Mesendoderm (in vitro differentiated cells): ENCODE results near the gene ALOX15.
"Not testable (repeated sequence)": the region's sequence is repeated elsewhere in the genome, so short reads cannot be mapped to it uniquely, and the experiment has no call there.

Experiments
- DNase-seq: peaks from one replicate; pipeline ENCODE4 v3.0.0; 2013
- H2AK5ac ChIP-seq: 2 replicates; pipeline ENCODE4 v1.6.1; 2013; ENCODE audit warnings: low read length, inconsistent platforms
- H2BK120ac ChIP-seq: 2 replicates; pipeline ENCODE4 v1.6.1; 2013; ENCODE audit warnings: low read depth, mild to moderate bottlenecking, low read length, moderate library complexity, mixed read lengths
- H2BK15ac ChIP-seq: replicated peaks from 2 replicates; pipeline ENCODE4 v1.6.1; 2013; ENCODE audit warnings: low read depth, mild to moderate bottlenecking, moderate library complexity
- H2BK5ac ChIP-seq: 2 replicates; pipeline ENCODE4 v1.6.1; 2013; ENCODE audit warnings: low read length, inconsistent platforms
- H3K18ac ChIP-seq: 2 replicates; pipeline ENCODE4 v1.6.1; 2013; ENCODE audit warnings: mild to moderate bottlenecking, low read length, mixed read lengths
- H3K23ac ChIP-seq: one replicate; pipeline ENCODE4 v1.6.1; 2013; ENCODE audit warnings: low read length
- H3K27ac ChIP-seq: 2 replicates; pipeline ENCODE4 v1.5.1; 2013; ENCODE audit warnings: low read depth, mild to moderate bottlenecking, inconsistent platforms, low read length, moderate library complexity
- H3K27me3 ChIP-seq: 2 replicates; pipeline ENCODE4 v1.6.1; 2013; ENCODE audit warnings: low read length, control low read depth, mild to moderate bottlenecking, inconsistent platforms; ENCODE audit not compliant: insufficient read depth, poor library complexity
- H3K36me3 ChIP-seq: 2 replicates; pipeline ENCODE4 v1.6.1; 2013; ENCODE audit warnings: low read length, inconsistent platforms; ENCODE audit not compliant: control insufficient read depth, insufficient read depth
- H3K4ac ChIP-seq: one replicate; pipeline ENCODE4 v1.6.1; 2013; ENCODE audit warnings: low read depth, mild to moderate bottlenecking, low read length, moderate library complexity
- H3K4me1 ChIP-seq: 2 replicates; pipeline ENCODE4 v1.6.1; 2013; ENCODE audit warnings: low read depth, low read length, inconsistent platforms; ENCODE audit not compliant: control insufficient read depth
- H3K4me2 ChIP-seq: 2 replicates; pipeline ENCODE4 v1.6.1; 2013; ENCODE audit warnings: low read length
- H3K4me3 ChIP-seq: 2 replicates; pipeline ENCODE4 v1.5.1; 2013; ENCODE audit warnings: mild to moderate bottlenecking, low read length
- H3K56ac ChIP-seq: one replicate; pipeline ENCODE4 v1.6.1; 2013; ENCODE audit warnings: low read length
- H3K79me1 ChIP-seq: 2 replicates; pipeline ENCODE4 v1.6.1; 2013; ENCODE audit warnings: low read length, inconsistent platforms
- H3K79me2 ChIP-seq: 2 replicates; pipeline ENCODE4 v1.6.1; 2013; ENCODE audit warnings: mild to moderate bottlenecking, low read length; ENCODE audit not compliant: control insufficient read depth, insufficient read depth
- H3K9ac ChIP-seq: 2 replicates; pipeline ENCODE4 v1.6.1; 2013; ENCODE audit warnings: low read length, inconsistent platforms
- H4K5ac ChIP-seq: one replicate; pipeline ENCODE4 v1.6.1; 2013; ENCODE audit warnings: low read length
- H4K8ac ChIP-seq: one replicate; pipeline ENCODE4 v1.6.1; 2013; ENCODE audit warnings: low read depth, mild to moderate bottlenecking, control low read depth, low read length, moderate library complexity
- WGBS: extraction: QIAGEN DNeasy Blood & Tissue Kit; methylation state at CpG from one replicate; pipeline ENCODE4 v1.1.7; 2013; ENCODE audit warnings: low lambda C conversion rate, missing lambda C conversion rate; ENCODE audit not compliant: insufficient coverage; ENCODE audit errors: extremely low coverage; 5-methylcytosine and 5-hydroxymethylcytosine counted together

The ALOX15 gene

DNA sequence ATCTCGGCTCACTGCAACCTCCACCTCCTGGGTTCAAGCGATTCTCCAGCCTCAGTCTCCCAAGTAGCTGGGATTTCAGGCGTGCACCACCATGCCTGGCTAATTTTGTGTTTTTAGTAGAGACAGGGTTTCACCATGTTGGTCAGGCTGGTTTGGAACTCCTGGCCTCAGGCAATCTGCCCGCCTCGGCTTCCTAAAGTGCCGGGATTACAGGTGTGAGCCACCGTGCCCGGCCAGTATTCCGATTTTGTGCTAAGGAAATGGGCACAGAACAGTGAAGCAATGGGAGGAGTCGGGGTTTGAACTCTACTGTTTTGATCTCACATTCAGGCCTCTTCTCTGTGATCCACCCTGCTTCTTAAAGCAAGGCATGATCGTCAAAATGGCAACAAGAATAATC lies 36.7 kb downstream of the ALOX15 start:
- H3K4me2 ChIP-seq, H2AK5ac ChIP-seq, H3K9ac ChIP-seq, H3K23ac ChIP-seq, H4K8ac ChIP-seq, H3K27me3 ChIP-seq, H3K36me3 ChIP-seq, H2BK15ac ChIP-seq, H4K5ac ChIP-seq, H2BK5ac ChIP-seq, H3K79me1 ChIP-seq, H3K18ac ChIP-seq, H3K79me2 ChIP-seq, H3K4me1 ChIP-seq, DNase-seq, H3K27ac ChIP-seq, H3K4me3 ChIP-seq, H3K56ac ChIP-seq, H2BK120ac ChIP-seq, H3K4ac ChIP-seq: not testable (repeated sequence)
- no CpG with 5 or more reads among the region's 11 CpGs for WGBS

DNA sequence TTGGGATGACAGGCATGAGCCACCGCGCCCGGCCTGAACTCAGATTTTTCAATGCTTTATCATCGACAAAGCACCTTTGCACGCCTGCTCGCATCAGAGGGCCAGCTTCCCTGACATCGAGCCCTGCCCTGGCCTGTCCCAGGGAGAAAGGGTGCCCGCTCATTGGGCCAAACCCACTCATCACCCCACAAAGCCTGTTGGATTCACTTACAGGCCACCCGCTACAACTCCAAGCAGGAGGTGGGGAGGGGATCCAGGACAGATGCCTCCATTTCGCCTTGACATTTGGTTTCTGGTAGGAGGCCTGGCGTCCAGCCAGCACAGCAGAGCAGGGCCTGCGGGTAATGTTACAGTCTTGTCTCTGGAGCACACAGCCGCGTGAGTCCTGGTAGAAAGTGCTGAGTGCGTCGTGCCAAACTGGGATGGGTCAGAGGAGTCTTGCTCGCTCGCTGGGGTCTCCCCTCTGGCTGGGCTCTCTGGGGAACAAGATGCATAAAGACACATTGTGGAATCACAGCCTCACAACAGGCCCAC lies 37.3 kb downstream of the ALOX15 start:
- Histone ChIP-seq H2BK120ac (no peak overlapping the region), H3K79me2 (no peaks in the 10 kb centered on the region), H2AK5ac (no peak overlapping the region), H3K9ac (no peak overlapping the region), H2BK15ac (no peak overlapping the region), H3K18ac (no peak overlapping the region), H3K56ac (no peak overlapping the region), H3K4me2 (no peak overlapping the region), H3K4me3 (no peak overlapping the region), H3K27me3 (no peaks in the 10 kb centered on the region), H3K36me3 (no peaks in the 10 kb centered on the region), H3K4me1 (peaks cover 5% of the 10 kb centered on the region), H4K5ac (no peak overlapping the region), H3K23ac (no peak overlapping the region), H3K27ac (no peak overlapping the region), H4K8ac (no peak overlapping the region), H3K4ac (no peak overlapping the region), H2BK5ac (no peak overlapping the region), H3K79me1 (no peaks in the 10 kb centered on the region)
- WGBS = no CpG with 5 or more reads among the region's 18 CpGs
- DNase-seq = no peak

- no peak overlapping the region for H3K27ac ChIP-seq
- H3K4me1 ChIP-seq = peaks cover 5% of the 10 kb centered on the region
Measured at GRCh38 chr17:4602041-4602440, 39.4 kb downstream of the ALOX15 start.

GRCh38 chr17:4601326-4601725 lies 40.2 kb downstream of the ALOX15 start:
- Histone ChIP-seq H3K79me2 (no peaks in the 10 kb centered on the region), H4K8ac (no peak overlapping the region), H4K5ac (no peak overlapping the region), H3K56ac (no peak overlapping the region), H2AK5ac (no peak overlapping the region), H3K27ac (no peak overlapping the region), H3K36me3 (no peaks in the 10 kb centered on the region), H2BK5ac (no peak overlapping the region), H3K9ac (no peak overlapping the region), H2BK15ac (no peak overlapping the region), H3K4me3 (no peak overlapping the region), H3K4ac (no peak overlapping the region), H3K4me2 (no peak overlapping the region), H3K18ac (no peak overlapping the region), H3K79me1 (no peaks in the 10 kb centered on the region), H3K23ac (no peak overlapping the region), H3K4me1 (peaks cover 5% of the 10 kb centered on the region), H3K27me3 (no peaks in the 10 kb centered on the region), H2BK120ac (no peak overlapping the region)
- no peak for DNase-seq
- no CpG with 5 or more reads among the region's 4 CpGs for WGBS

More at GRCh38 chr17:4602041-4602440, 39.4 kb downstream of the ALOX15 start:
- no peak overlapping the region for H3K23ac ChIP-seq
- H3K56ac ChIP-seq = no peak overlapping the region
- H4K5ac ChIP-seq = no peak overlapping the region
- no peak overlapping the region for H3K4ac ChIP-seq
- H3K4me2 ChIP-seq = no peak overlapping the region
- no peak overlapping the region for H3K9ac ChIP-seq
- no peak overlapping the region for H2BK120ac ChIP-seq
- DNase-seq = no peak
- no peaks in the 10 kb centered on the region for H3K36me3 ChIP-seq
- no peak overlapping the region for H4K8ac ChIP-seq
- H2BK5ac ChIP-seq = no peak overlapping the region
- WGBS = no CpG with 5 or more reads among the region's 5 CpGs
- H3K79me2 ChIP-seq = no peaks in the 10 kb centered on the region
- H2BK15ac ChIP-seq = no peak overlapping the region
- H2AK5ac ChIP-seq = no peak overlapping the region
- no peaks in the 10 kb centered on the region for H3K27me3 ChIP-seq
- H3K4me3 ChIP-seq = no peak overlapping the region
- H3K79me1 ChIP-seq = no peaks in the 10 kb centered on the region
- no peak overlapping the region for H3K18ac ChIP-seq

DNA sequence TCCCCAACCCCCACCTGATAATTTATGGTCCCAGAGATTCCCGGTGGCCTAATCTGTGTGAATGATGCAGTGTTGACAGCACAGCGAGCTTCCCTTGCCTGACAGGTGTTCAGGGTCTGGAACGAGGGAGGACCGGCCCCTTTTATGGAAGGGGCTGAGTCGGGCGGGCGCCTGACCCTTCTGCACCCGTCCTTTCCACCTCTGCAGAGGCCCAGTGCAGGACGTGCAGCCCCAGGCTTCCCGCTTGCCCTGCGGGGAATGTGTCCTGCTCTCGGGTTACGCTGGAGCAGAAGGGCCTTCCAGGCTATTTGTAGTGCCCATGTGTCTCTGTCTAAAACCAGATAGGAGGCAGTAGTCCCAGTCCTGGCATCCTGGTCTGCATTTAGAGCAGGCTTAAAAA lies 40.9 kb downstream of the ALOX15 start:
- no peak overlapping the region for H2BK5ac ChIP-seq
- no peak overlapping the region for H3K27ac ChIP-seq
- H3K79me2 ChIP-seq = no peaks in the 10 kb centered on the region

More for the DNA sequence above, 40.9 kb downstream of the ALOX15 start:
- Histone ChIP-seq H4K5ac (no peak overlapping the region), H3K79me1 (no peaks in the 10 kb centered on the region), H2AK5ac (no peak overlapping the region), H3K27me3 (no peaks in the 10 kb centered on the region), H3K36me3 (no peaks in the 10 kb centered on the region), H3K18ac (no peak overlapping the region), H3K23ac (no peak overlapping the region), H3K4me3 (no peak overlapping the region), H3K4ac (no peak overlapping the region), H3K4me2 (no peak overlapping the region), H3K4me1 (peaks cover 5% of the 10 kb centered on the region), H2BK15ac (no peak overlapping the region), H2BK120ac (no peak overlapping the region), H3K9ac (no peak overlapping the region), H3K56ac (no peak overlapping the region), H4K8ac (no peak overlapping the region)
- peak; percentile 46 for DNase-seq
- no CpG with 5 or more reads among the region's 13 CpGs for WGBS
